ENCODE measurements around the gene RBM24. TPM values are rescaled to one million over a fixed set of nuclear protein-coding genes. Genes with fewer than 3 reads are reported as not detected.
"Not testable (repeated sequence)": the region's sequence is repeated elsewhere in the genome, so short reads cannot be mapped to it uniquely, and the experiment has no call there.

RBM24 gene
- total and polyA plus RNA-seq, 12 donors: 0.11 to 1.0 (median 0.35) TPM; not detected in 3

DNA sequence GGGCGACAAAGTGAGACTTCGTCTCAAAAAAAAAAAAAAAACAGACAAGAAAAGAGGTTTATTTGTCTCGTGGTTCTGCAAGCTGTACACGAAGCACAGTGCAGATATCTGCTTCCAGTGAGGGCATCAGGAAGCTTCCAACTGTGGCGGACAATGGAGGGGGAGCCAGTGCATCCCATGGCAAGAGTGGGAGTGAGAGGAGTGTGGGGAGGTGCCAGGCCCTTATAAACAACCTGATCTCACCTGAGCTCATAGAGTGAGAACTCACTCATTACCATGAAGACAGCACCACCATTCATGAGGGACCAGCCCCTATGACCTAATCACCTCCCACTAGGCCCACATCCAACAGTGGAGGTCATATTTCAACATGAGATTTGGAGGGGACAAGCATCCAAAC lies 19.5 kb downstream of the RBM24 start:
- 79 to 96% (median 80%) methylated on average over 5 of the region's 5 CpGs for WGBS, 4 donors
- H3K4me3 ChIP-seq: no peak overlapping the region
- H3K36me3 ChIP-seq (replicated peaks in 1 of 2): no peaks in the 10 kb centered on the region
- TF ChIP-seq, protein P1, sequence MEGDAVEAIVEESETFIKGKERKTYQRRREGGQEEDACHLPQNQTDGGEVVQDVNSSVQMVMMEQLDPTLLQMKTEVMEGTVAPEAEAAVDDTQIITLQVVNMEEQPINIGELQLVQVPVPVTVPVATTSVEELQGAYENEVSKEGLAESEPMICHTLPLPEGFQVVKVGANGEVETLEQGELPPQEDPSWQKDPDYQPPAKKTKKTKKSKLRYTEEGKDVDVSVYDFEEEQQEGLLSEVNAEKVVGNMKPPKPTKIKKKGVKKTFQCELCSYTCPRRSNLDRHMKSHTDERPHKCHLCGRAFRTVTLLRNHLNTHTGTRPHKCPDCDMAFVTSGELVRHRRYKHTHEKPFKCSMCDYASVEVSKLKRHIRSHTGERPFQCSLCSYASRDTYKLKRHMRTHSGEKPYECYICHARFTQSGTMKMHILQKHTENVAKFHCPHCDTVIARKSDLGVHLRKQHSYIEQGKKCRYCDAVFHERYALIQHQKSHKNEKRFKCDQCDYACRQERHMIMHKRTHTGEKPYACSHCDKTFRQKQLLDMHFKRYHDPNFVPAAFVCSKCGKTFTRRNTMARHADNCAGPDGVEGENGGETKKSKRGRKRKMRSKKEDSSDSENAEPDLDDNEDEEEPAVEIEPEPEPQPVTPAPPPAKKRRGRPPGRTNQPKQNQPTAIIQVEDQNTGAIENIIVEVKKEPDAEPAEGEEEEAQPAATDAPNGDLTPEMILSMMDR (IDR thresholded peaks at IDR 0.05): no peak
- TF ChIP-seq POLR2A (IDR thresholded peaks at IDR 0.05): no peak
- no peaks in the 10 kb centered on the region for H3K9me3 ChIP-seq (replicated peaks in 1 of 3)
- intact Hi-C loops (cut with DNase I): no loop called here
- no peaks in the 10 kb centered on the region for H3K27me3 ChIP-seq
- no peak overlapping the region for H3K27ac ChIP-seq
- no peak for DNase-seq
- H3K4me1 ChIP-seq (replicated peaks in 1 of 2): no peaks in the 10 kb centered on the region

DNA sequence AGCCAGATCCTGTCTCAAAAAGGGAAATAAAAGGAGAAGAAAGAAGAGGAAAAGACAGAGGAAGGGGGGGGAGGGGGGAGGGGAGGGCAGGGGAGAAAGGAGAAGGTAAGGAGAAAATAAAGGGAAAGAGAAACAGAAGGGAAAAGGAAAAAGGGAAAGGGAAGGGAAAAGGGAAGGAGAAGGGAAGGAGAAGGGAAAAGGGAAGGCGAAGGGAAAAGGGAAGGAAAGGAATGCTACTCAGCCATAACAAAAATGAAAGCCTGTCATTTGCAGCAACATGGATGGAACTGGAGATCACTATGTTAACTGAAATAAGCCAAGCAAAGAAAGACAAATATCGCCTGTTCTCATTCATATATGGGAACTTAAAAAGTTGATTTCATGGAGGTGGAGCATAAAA lies 22.3 kb downstream of the RBM24 start:
- Histone ChIP-seq H3K4me3 (no peak overlapping the region), H3K36me3 (replicated peaks in 1 of 2) (no peaks in the 10 kb centered on the region), H3K27ac (no peak overlapping the region), H3K9me3 (replicated peaks in 1 of 3) (no peaks in the 10 kb centered on the region), H3K4me1 (replicated peaks in 1 of 2) (no peaks in the 10 kb centered on the region), H3K27me3 (no peaks in the 10 kb centered on the region)
- DNase-seq: no peak
- 86 to 100% (median 90%) methylated on average over 2 of the region's 2 CpGs for WGBS, 4 donors
- intact Hi-C loops (cut with DNase I): no loop called here
- TF ChIP-seq, protein P1 (IDR thresholded peaks at IDR 0.05): no peak
- TF ChIP-seq POLR2A (IDR thresholded peaks at IDR 0.05): no peak

DNA sequence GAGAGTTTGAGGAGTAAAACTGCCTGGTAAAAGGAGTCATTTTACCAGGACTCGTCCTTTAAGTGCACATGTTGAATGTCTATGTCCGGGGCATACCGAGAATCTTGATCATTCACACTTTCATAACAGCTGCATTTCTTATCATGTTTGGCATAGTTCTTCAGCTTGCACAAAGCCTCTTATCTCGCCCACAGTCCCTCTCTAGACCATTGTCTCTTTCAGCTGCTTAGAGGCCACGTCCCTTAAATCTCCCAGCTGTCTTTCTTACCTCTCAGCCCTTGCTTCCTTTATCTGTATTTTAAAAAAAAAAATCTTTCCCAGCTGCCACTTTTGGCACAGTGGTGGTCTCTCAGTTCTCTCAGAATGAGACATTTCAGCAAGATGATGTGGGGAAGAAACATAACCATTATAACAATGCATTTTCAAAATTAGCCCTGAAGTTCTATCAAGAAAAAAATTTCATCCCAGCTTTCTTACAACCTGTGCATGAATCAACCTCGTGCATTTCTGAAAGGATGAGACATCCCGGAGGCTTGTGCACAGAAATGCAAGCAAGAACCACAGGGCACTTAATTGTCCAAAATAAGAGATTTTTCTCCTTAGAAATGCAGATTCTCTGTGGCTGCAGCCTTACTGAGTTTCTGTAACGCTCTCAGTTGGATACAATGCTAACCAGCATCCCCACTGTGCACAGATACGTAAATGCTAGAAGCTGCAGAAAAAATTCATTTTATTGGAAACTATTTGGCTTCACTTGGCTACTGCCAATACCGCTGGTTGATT lies 24.2 kb downstream of the RBM24 start:
- Histone ChIP-seq H3K27me3 (no peaks in the 10 kb centered on the region), H3K4me1 (replicated peaks in 1 of 2) (no peaks in the 10 kb centered on the region), H3K9me3 (replicated peaks in 1 of 3) (no peaks in the 10 kb centered on the region), H3K27ac (no peak overlapping the region), H3K4me3 (no peak overlapping the region), H3K36me3 (replicated peaks in 1 of 2) (no peaks in the 10 kb centered on the region)
- TF ChIP-seq, protein P1 (IDR thresholded peaks at IDR 0.05): no peak
- no peak for TF ChIP-seq POLR2A (IDR thresholded peaks at IDR 0.05)
- intact Hi-C loops (cut with DNase I): no loop called here
- WGBS, 4 donors: 25 to 33% (median 27%) methylated on average over 10 of the region's 10 CpGs
- no peak for DNase-seq

DNA sequence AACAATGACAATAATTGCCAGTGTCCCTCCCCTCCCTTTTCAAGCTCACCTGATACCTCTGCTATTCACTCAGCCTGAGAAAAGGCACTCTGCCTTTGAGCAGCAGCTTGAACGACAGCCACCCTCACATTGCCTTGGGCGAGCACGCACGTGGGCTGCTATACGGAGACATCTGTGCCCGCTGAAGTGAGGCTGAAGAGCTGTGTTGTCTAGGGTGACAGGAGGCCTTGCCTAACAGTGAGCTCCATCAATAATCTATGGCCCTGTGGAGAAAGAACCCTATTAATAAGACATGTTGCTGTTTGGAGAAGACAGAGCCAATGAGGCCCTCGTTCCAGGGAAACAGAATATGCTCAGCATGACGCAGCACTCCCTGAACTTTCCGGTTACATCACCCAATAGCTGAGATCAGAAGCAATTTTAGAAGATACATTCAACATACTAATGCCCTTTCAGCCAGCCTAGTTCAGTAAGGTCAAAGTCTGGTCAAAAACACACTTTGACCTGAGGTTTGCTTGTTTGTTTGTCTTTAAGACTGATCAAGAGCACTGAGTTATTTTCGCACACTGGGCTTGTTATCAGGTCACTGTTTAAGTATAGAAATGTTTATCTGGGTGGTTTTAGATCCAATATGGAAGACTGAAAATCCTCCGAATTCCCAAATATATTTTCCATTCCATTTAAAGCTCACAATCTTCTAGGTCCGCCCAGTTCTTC lies 30.6 kb downstream of the RBM24 start:
- no peak overlapping the region for H3K4me3 ChIP-seq
- no peak for DNase-seq
- no peak overlapping the region for H3K27ac ChIP-seq
- intact Hi-C loops (cut with DNase I): no loop called here
- H3K27me3 ChIP-seq: no peaks in the 10 kb centered on the region
- H3K9me3 ChIP-seq (replicated peaks in 1 of 3): no peaks in the 10 kb centered on the region
- 65 to 72% (median 68%) methylated on average over 11 to 12 of the region's 12 CpGs for WGBS, 4 donors
- TF ChIP-seq, protein P1 (IDR thresholded peaks at IDR 0.05): no peak
- TF ChIP-seq POLR2A (IDR thresholded peaks at IDR 0.05): no peak
- no peaks in the 10 kb centered on the region for H3K36me3 ChIP-seq (replicated peaks in 1 of 2)
- no peaks in the 10 kb centered on the region for H3K4me1 ChIP-seq (replicated peaks in 1 of 2)

DNA sequence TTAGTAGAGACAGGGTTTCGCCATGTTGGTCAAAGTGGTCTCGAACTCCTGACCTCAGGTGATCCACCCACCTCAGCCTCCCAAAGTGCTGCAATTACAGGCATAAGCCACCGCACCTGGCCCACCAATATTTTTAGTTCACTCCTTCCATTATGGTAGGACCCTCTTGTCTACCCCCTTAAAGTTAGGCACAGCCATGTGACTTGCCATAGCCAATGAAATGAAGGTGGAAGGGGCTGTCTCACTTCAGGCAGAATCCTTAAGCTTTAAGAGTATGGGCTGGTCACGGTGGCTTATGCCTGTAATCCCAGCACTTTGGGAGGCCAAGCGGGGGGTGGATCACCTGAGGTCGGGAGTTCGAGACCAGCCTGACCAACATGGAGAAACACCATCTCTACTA lies 32.1 kb downstream of the RBM24 start:
- H3K4me3 ChIP-seq; H3K4me1 ChIP-seq (replicated peaks in 1 of 2); H3K27ac ChIP-seq; H3K36me3 ChIP-seq (replicated peaks in 1 of 2); intact Hi-C loops (cut with DNase I); DNase-seq; H3K9me3 ChIP-seq (replicated peaks in 1 of 3); H3K27me3 ChIP-seq: not testable (repeated sequence)
- WGBS, 4 donors: 78 to 97% (median 94%) methylated on average over 7 of the region's 7 CpGs

Measured in adrenal gland (tissue), 12 donors.